HG02678 (cell line): ENCODE measurements around the gene USP47.

Experiments used
- ATAC-seq: cut with Tn5 transposase; IDR thresholded peaks from one replicate; pipeline ENCODE4 v1.9.1; 2021; ENCODE audit warnings: mild to moderate bottlenecking, moderate library complexity; ENCODE audit not compliant: unreplicated experiment

USP47 gene

GRCh38 chr11:11979488-11980117, 137.8 kb downstream of the USP47 start:
- no peak for ATAC-seq

GRCh38 chr11:11980200-11980599, 138.4 kb downstream of the USP47 start:
- ATAC-seq, result no peak

GRCh38 chr11:11980841-11981308, 139.1 kb downstream of the USP47 start:
- no peak for ATAC-seq

GRCh38 chr11:11981364-11981763, 139.6 kb downstream of the USP47 start:
- ATAC-seq, result no peak

GRCh38 chr11:11981840-11982239, 140.1 kb downstream of the USP47 start:
- ATAC-seq, result no peak

GRCh38 chr11:11982461-11982860, 140.7 kb downstream of the USP47 start:
- ATAC-seq, result no peak

GRCh38 chr11:11982975-11983374, 141.2 kb downstream of the USP47 start:
- ATAC-seq, result no peak

GRCh38 chr11:11983427-11983826, 141.7 kb downstream of the USP47 start:
- no peak for ATAC-seq

- ATAC-seq, result no peak
Measured at GRCh38 chr11:11984563-11984962, 142.8 kb downstream of the USP47 start.

- no peak for ATAC-seq
Measured at GRCh38 chr11:11985016-11985715, 143.4 kb downstream of the USP47 start.

- ATAC-seq, result no peak
Measured at GRCh38 chr11:11985954-11986949, 144.5 kb downstream of the USP47 start.

- no peak for ATAC-seq
Measured at GRCh38 chr11:11987503-11988022, 145.8 kb downstream of the USP47 start.

- ATAC-seq, result no peak
Measured at GRCh38 chr11:11988099-11988651, 146.4 kb downstream of the USP47 start.

GRCh38 chr11:11988681-11989261, 147.0 kb downstream of the USP47 start:
- ATAC-seq, result no peak

GRCh38 chr11:11989774-11990744, 148.3 kb downstream of the USP47 start:
- no peak for ATAC-seq

- no peak for ATAC-seq
Measured at GRCh38 chr11:11992257-11993212, 150.8 kb downstream of the USP47 start.

- no peak for ATAC-seq
Measured at GRCh38 chr11:11993839-11994238, 152.1 kb downstream of the USP47 start.

- ATAC-seq, result no peak
Measured at GRCh38 chr11:11995601-11996000, 153.8 kb downstream of the USP47 start.
